ENCODE measurements around the gene SORCS1. TPM values are rescaled to one million over a fixed set of nuclear protein-coding genes. Genes with fewer than 3 reads are reported as not detected.

The SORCS1 gene
- total and polyA plus RNA-seq, 2 of the 13 experiments (the other 11 are each of a cell fraction or from before 2014, with no cell fraction given) = not detected

DNA sequence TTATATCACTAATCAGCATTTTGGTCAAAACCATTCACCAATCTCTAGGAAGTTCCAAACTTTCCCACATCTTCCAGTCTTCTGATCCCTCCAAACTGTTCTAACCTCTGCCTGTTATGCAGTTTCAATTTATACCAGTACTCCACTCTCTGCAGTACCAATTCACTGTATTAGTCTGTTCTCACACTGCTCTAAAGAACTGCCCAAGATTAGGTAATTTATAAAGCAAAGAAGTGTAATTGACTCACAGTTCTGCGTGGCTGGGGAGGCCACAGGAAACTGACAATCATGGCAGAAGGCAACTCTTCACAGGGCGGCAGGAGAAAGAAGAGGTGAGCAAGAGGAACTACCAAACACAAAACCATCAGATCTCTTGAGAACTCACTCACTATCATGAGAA, 374.9 kb downstream of the SORCS1 start (continued):
- TF ChIP-seq, protein P1, sequence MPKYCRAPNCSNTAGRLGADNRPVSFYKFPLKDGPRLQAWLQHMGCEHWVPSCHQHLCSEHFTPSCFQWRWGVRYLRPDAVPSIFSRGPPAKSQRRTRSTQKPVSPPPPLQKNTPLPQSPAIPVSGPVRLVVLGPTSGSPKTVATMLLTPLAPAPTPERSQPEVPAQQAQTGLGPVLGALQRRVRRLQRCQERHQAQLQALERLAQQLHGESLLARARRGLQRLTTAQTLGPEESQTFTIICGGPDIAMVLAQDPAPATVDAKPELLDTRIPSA (CRISPR knock-in tag; IDR thresholded peaks at IDR 0.05; ENCODE audit: borderline replicate concordance) = no peak
- no peak for TF ChIP-seq RXRB (CRISPR knock-in tag; IDR thresholded peaks at IDR 0.05; ENCODE audit: borderline replicate concordance)
- no peak for TF ChIP-seq ZNF230 (CRISPR knock-in tag; IDR thresholded peaks at IDR 0.05)
- TF ChIP-seq, protein P2, sequence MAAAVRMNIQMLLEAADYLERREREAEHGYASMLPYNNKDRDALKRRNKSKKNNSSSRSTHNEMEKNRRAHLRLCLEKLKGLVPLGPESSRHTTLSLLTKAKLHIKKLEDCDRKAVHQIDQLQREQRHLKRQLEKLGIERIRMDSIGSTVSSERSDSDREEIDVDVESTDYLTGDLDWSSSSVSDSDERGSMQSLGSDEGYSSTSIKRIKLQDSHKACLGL (CRISPR knock-in tag; IDR thresholded peaks at IDR 0.05) = no peak

DNA sequence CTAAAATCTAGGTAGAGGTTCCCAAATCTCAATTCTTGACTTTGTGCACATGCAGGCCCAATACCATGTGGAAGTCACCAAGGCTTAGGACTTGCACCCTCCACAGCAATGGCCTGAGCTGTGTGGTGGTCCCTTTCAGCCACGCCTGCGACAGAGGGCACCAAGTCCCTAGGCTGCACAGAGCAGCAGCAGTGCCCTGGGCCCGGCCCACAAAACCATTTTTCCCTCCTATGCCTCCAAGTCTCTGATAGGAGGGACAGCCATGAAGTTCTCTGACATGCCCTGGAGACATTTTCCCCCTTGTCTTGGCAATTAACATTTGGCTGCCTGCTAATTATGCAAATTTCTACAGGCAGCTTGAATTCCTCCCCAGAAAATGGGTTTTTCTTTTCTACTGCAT, 375.5 kb downstream of the SORCS1 start:
- Histone ChIP-seq H3K27ac (ENCODE audit: extremely low read length, insufficient read depth, low read length) (no peak overlapping the region), H3K36me3 (replicated peaks in 1 of 2; ENCODE audit: control insufficient read depth in 1 of 2, insufficient read depth in 2 of 2, low read length in 2 of 2) (no peaks in the 10 kb centered on the region), H3K79me2 (ENCODE audit: insufficient read depth, low read length) (no peaks in the 10 kb centered on the region), H3K4me3 (replicated peaks in 1 of 3; ENCODE audit: insufficient read depth in 1 of 3, low read depth in 2 of 3, low read length in 3 of 3) (no peak overlapping the region), H3K9me3 (ENCODE audit: low read length) (peaks cover 10% of the 10 kb centered on the region), H3K27me3 (ENCODE audit: control insufficient read depth in 1 of 2, insufficient read depth in 2 of 2, low read length in 2 of 2) (no peaks in the 10 kb centered on the region), H3K9ac (ENCODE audit: insufficient read depth, low read depth, low read length) (no peak overlapping the region), H4K20me1 (ENCODE audit: insufficient read depth, low read length) (no peaks in the 10 kb centered on the region), H3K4me2 (ENCODE audit: low read depth, low read length) (no peak overlapping the region), H3K4me1 (ENCODE audit: insufficient read depth, low read length) (no peaks in the 10 kb centered on the region), H2AFZ (ENCODE audit: low read length) (no peak overlapping the region)
- CTCF ChIA-PET (ENCODE audit: low intra/inter-chr PET ratio, low total read pairs) = no interaction called here
- POLR2A ChIA-PET = no interaction called here
- WGBS (ENCODE audit: low lambda C conversion rate) = 20% methylated on average over 1 of the region's 3 CpGs
- no TSS peak for BruUV-seq (replicated peaks)
- DNase-seq (ENCODE audit: low spot score) = no peak
- FAIRE-seq = no peak
- in situ Hi-C loops (cut with HindIII; ENCODE audit: extremely low pct_ligation_motif_present, low pct_unique_long_range_greater_than_20kb) = no loop called here
- intact Hi-C loops (cut with micrococcal nuclease; ENCODE audit: unreplicated experiment) = no loop called here
- ATAC-seq = no peak
- TF ChIP-seq ZNF207 (IDR thresholded peaks at IDR 0.05; ENCODE audit: borderline replicate concordance) = no peak
- no peak for TF ChIP-seq ZSCAN31 (CRISPR knock-in tag; IDR thresholded peaks at IDR 0.05; ENCODE audit: low read depth)
- TF ChIP-seq, protein P1 (CRISPR knock-in tag; IDR thresholded peaks at IDR 0.05; ENCODE audit: borderline replicate concordance) = no peak
- TF ChIP-seq FOXP1 (IDR thresholded peaks at IDR 0.05) = no peak
- no peak for TF ChIP-seq FOXP1 (CRISPR knock-in tag; IDR thresholded peaks at IDR 0.05)

Measured in HepG2 (cell line).